Hepatocyte (in vitro differentiated cells): ENCODE results near the gene NDUFAF7.

Experiments used
- CTCF ChIP-seq: fragments of 200-600 bp; sonication (generic); IDR thresholded peaks from 2 replicates; pipeline ENCODE4 v1.5.1; 2016; ENCODE audit warnings: antibody characterized with exemption, mild to moderate bottlenecking; ENCODE audit not compliant: poor library complexity
- EZH2 ChIP-seq: fragments of 200-600 bp; sonication (generic); IDR thresholded peaks from 2 replicates; pipeline ENCODE4 v1.6.1; 2016; ENCODE audit warnings: antibody characterized with exemption, mild to moderate bottlenecking, borderline replicate concordance
- EZH2phosphoT487 ChIP-seq: fragments of 200-600 bp; sonication (generic); IDR thresholded peaks from one replicate; pipeline ENCODE4 v1.6.1; 2018; ENCODE audit warnings: antibody characterized with exemption, mild to moderate bottlenecking, low read depth, moderate library complexity; ENCODE audit not compliant: unreplicated experiment, severe bottlenecking

GRCh38 chr2:37297632-37298031 is 66.2 kb downstream of the NDUFAF7 start:
- TF ChIP-seq EZH2 (no peak), CTCF (no peak), EZH2phosphoT487 (no peak)
